ENCODE results near the gene NPHS1. TPM values are rescaled to one million over a fixed set of nuclear protein-coding genes. Genes with fewer than 3 reads are reported as not detected.

NPHS1 gene
- total and polyA plus RNA-seq, 7 experiments from 2014 or later: 0.30 to 0.51 TPM; not detected in 5

DNA sequence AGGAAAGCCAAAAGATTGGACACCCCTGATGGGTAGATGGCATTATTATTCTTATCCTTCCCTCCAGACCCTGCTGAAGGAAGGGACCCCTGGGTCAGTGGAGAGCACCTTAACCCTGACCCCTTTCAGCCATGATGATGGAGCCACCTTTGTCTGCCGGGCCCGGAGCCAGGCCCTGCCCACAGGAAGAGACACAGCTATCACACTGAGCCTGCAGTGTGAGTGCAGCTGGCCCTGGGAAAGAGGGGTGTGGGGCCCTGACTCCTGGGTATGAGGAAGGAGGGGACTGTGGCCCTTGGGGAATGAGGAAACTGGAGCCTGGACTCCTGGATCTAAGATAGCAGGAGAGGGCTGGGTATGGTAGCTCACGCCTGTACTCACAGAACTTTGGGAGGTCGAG lies 7.1 kb upstream of the NPHS1 start:
- Histone ChIP-seq H3K9me3 (ENCODE audit: control insufficient read depth in 2 of 3, low read length in 3 of 3) (no peaks in the 10 kb centered on the region), H3K27ac (ENCODE audit: low read depth, low read length) (no peak overlapping the region), H3K27me3 (ENCODE audit: control insufficient read depth in 2 of 2, insufficient read depth in 2 of 2, low read length in 2 of 2) (peaks cover 0 to 9% of the 10 kb centered on the region in 2 donors), H3K4me3 (ENCODE audit: low read length) (no peak overlapping the region), H3K4me1 (ENCODE audit: control insufficient read depth in 2 of 2, insufficient read depth in 2 of 2, low read length in 2 of 2) (peaks cover 3 to 5% of the 10 kb centered on the region in 2 donors), H3K36me3 (ENCODE audit: control insufficient read depth in 2 of 3, insufficient read depth in 3 of 3, low read length in 3 of 3) (no peaks in the 10 kb centered on the region)
- CTCF ChIA-PET: no interaction called here
- peaks cover 0 to 4% (median 0%) of the 10 kb centered on the region in 5 donors for H3K36me3 Mint-ChIP-seq
- POLR2A ChIA-PET: no interaction called here
- no peaks in the 10 kb centered on the region for H3K9me3 Mint-ChIP-seq
- no peak for DNase-seq
- no peak overlapping the region for H3K4me3 Mint-ChIP-seq
- H3K27me3 Mint-ChIP-seq: peaks cover 38 to 76% (median 49%) of the 10 kb centered on the region in 5 donors
- no peak overlapping the region for H3K27ac Mint-ChIP-seq
- peaks cover 0 to 18% (median 8%) of the 10 kb centered on the region in 7 donors for H3K4me1 Mint-ChIP-seq
- ATAC-seq: no peak
- intact Hi-C loops (cut with micrococcal nuclease): no loop called here

DNA sequence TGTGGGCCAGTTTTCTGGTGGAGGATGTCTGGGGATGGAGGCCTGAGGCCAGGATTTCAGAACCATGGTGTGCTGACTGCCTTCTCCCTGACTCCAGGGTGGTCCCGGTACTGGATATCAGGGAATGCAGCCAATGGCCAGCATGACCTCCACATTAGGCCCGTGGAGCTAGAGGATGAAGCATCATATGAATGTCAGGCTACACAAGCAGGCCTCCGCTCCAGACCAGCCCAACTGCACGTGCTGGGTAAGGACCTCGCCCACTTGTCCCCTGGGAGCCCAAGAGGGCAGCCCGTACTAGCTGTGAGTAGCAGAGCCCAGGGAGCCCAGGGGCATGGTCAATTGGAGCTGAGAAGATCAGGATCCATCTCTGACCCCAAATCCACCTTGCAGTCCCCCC lies 6.0 kb upstream of the NPHS1 start:
- CTCF ChIA-PET: no interaction called here
- Mint-ChIP-seq H3K36me3 (peaks cover 0 to 5% (median 0%) of the 10 kb centered on the region in 5 donors), H3K4me3 (peak overlapping the region in 5 of 10 donors; percentile 34 to 79 (median 37)), H3K9me3 (no peaks in the 10 kb centered on the region), H3K27me3 (peaks cover 40 to 80% (median 57%) of the 10 kb centered on the region in 5 donors), H3K27ac (no peak overlapping the region), H3K4me1 (peaks cover 0 to 18% (median 8%) of the 10 kb centered on the region in 7 donors)
- intact Hi-C loops (cut with micrococcal nuclease): no loop called here
- DNase-seq: no peak
- H3K36me3 ChIP-seq (ENCODE audit: control insufficient read depth in 2 of 3, insufficient read depth in 3 of 3, low read length in 3 of 3): no peaks in the 10 kb centered on the region
- no peaks in the 10 kb centered on the region for H3K9me3 ChIP-seq (ENCODE audit: control insufficient read depth in 2 of 3, low read length in 3 of 3)
- peaks cover 0 to 9% of the 10 kb centered on the region in 2 donors for H3K27me3 ChIP-seq (ENCODE audit: control insufficient read depth in 2 of 2, insufficient read depth in 2 of 2, low read length in 2 of 2)
- H3K27ac ChIP-seq (ENCODE audit: low read depth, low read length): no peak overlapping the region
- peaks cover 3 to 5% of the 10 kb centered on the region in 2 donors for H3K4me1 ChIP-seq (ENCODE audit: control insufficient read depth in 2 of 2, insufficient read depth in 2 of 2, low read length in 2 of 2)
- ATAC-seq: no peak
- no peak overlapping the region for H3K4me3 ChIP-seq (ENCODE audit: low read length)
- POLR2A ChIA-PET: no interaction called here

DNA sequence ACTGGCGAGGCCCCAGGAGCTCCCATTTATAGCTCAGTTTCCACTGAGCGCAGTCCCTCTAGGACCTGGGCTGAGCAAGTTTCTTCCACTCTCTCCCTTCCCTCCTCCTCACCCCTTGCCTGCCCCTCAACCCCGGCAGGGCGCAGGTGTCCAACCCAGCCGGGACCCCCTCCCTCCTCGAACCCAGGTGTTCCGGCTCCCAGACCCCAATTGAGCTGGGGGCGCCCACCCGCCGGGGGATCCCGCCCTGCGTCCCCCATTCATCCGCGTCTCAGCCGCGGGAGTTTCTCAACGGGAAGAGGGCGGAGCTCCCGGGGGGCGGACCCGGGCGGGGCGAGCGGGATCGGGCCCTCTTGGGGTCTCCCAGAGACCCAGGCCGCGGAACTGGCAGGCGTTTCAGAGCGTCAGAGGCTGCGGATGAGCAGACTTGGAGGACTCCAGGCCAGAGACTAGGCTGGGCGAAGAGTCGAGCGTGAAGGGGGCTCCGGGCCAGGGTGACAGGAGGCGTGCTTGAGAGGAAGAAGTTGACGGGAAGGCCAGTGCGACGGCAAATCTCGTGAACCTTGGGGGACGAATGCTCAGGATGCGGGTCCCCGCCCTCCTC lies 4.3 kb upstream of the NPHS1 start, which contains the start of gene KIRREL2:
Gene KIRREL2 (plus strand): TSS at position 366 of the 604 bp plus-strand sequence. CDS start 209 bp downstream, at position 575.
- intact Hi-C loops (cut with micrococcal nuclease): no loop called here
- H3K36me3 Mint-ChIP-seq: peaks cover 0 to 5% (median 0%) of the 10 kb centered on the region in 5 donors
- peaks cover 41 to 81% (median 60%) of the 10 kb centered on the region in 5 donors for H3K27me3 Mint-ChIP-seq
- Histone ChIP-seq H3K27ac (ENCODE audit: low read depth, low read length) (no peak within 1 kb of the TSS), H3K27me3 (ENCODE audit: control insufficient read depth in 2 of 2, insufficient read depth in 2 of 2, low read length in 2 of 2) (peaks cover 0 to 9% of the 10 kb centered on the region in 2 donors), H3K4me3 (ENCODE audit: low read length) (peak within 1 kb of the TSS; percentile 56), H3K9me3 (ENCODE audit: control insufficient read depth in 2 of 3, low read length in 3 of 3) (no peaks in the 10 kb centered on the region), H3K4me1 (ENCODE audit: control insufficient read depth in 2 of 2, insufficient read depth in 2 of 2, low read length in 2 of 2) (peaks cover 3 to 5% of the 10 kb centered on the region in 2 donors), H3K36me3 (ENCODE audit: control insufficient read depth in 2 of 3, insufficient read depth in 3 of 3, low read length in 3 of 3) (no peaks in the 10 kb centered on the region)
- ATAC-seq (peak; percentile 51), DNase-seq (peak in 5 of 9 donors; percentile 13 to 62 (median 20))
- ChIA-PET POLR2A (interaction anchor here (1.0 kb wide), 1 partner anchor 74 kb away, joined by 3 read pairs; no protein-coding TSS in a partner anchor), CTCF (interaction anchor here (0.6 kb wide), 1 partner anchor 348 kb away, joined by 3 read pairs; no protein-coding TSS in a partner anchor)
- no peaks in the 10 kb centered on the region for H3K9me3 Mint-ChIP-seq
- H3K4me1 Mint-ChIP-seq: peaks cover 0 to 20% (median 6%) of the 10 kb centered on the region in 7 donors
- H3K27ac Mint-ChIP-seq: peak within 1 kb of the TSS in 1 of 9 donors; percentile 52
- H3K4me3 Mint-ChIP-seq: peak within 1 kb of the TSS; percentile 73 to 89 (median 79)

DNA sequence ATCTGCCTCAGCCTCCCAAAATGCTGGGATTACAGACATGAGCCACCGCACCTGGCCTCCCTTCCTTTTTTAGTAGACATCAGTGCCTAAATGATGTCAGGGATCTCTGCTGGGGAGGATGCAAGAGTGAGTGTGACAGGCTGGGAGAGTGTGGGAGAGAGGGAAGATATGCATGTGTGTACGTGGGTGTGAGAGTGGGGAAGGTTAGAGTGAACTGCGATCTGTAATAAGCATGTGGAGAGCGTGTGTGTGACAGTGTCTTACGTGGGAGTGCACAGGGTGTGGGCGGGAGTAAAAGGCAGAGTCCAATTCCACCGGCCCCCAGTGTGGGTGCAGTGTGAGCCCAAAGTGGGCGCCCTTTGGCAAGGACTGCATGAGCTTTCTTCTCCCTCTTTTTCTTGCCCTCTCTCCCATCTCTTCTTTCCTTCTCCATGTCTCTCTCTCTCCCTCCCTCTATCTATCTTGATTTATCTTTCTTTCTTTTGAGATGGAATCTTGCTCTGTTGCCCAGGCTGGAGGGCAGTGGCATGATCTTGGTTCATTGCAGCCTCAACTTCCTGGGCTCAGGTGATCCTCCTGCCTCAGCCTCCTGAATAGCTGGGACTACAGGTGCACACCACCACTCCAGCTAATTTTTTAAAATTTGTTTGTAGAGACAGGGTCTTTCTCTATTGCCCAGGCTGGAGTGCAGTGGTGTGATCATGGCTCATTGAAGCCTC lies 893 bp upstream of the NPHS1 start:
- Histone ChIP-seq H3K27me3 (ENCODE audit: control insufficient read depth in 2 of 2, insufficient read depth in 2 of 2, low read length in 2 of 2) (peaks cover 0 to 7% of the 10 kb centered on the region in 2 donors), H3K4me1 (ENCODE audit: control insufficient read depth in 2 of 2, insufficient read depth in 2 of 2, low read length in 2 of 2) (peaks cover 3 to 5% of the 10 kb centered on the region in 2 donors), H3K4me3 (ENCODE audit: low read length) (no peak overlapping the region), H3K9me3 (ENCODE audit: control insufficient read depth in 2 of 3, low read length in 3 of 3) (no peaks in the 10 kb centered on the region), H3K36me3 (ENCODE audit: control insufficient read depth in 2 of 3, insufficient read depth in 3 of 3, low read length in 3 of 3) (no peaks in the 10 kb centered on the region), H3K27ac (ENCODE audit: low read depth, low read length) (no peak overlapping the region)
- no peak for DNase-seq
- CTCF ChIA-PET: no interaction called here
- peaks cover 0 to 5% (median 0%) of the 10 kb centered on the region in 5 donors for H3K36me3 Mint-ChIP-seq
- peaks cover 0 to 20% (median 6%) of the 10 kb centered on the region in 7 donors for H3K4me1 Mint-ChIP-seq
- POLR2A ChIA-PET: no interaction called here
- H3K27me3 Mint-ChIP-seq: peaks cover 29 to 66% (median 61%) of the 10 kb centered on the region in 5 donors
- H3K9me3 Mint-ChIP-seq: peaks cover 0 to 2% (median 0%) of the 10 kb centered on the region in 11 donors
- no peak overlapping the region for H3K4me3 Mint-ChIP-seq
- no peak for ATAC-seq
- no peak overlapping the region for H3K27ac Mint-ChIP-seq
- intact Hi-C loops (cut with micrococcal nuclease): no loop called here

DNA sequence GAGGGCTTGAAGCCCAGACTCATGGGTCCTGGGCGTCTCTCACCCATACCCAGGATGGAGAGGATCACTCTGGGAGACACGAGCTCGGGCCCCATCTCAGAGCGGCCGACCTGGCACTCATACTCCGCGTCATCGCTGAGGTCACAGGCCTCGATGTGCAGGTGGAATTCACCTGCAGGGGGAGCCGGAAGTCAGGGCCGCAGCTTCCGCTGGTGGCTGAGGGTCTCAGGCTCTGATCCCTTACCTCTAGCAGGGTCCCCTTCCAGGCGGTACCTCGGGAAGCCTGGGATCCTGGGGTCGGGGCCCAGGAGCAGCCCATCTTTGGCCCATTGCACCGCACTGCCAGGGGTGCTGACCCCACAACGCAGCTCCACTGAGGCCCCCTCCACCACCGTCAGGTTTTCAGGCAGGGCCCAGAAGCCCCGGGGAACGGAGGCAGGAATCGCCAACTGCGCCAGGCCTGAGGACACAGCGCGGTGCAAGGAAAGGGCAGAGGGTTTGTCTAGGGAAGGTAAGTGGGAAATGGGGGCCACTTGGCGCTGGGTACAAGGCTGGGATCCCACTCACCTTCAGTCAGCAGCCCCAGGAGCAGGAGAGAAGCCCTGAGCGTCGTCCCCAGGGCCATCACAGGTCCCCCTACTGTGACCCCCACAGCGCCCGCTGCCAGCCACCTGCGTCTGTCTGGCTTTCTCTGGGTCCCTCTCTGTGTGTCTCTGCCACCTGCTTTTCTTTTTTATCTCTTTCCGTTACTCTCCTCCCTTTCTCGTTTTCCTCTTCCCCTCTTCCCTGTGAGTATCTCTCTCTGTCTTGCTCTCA lies 883 bp downstream of the NPHS1 start:
- DNase-seq (no peak), ATAC-seq (peak; percentile 42)
- H3K27me3 Mint-ChIP-seq: peaks cover 35 to 77% (median 61%) of the 10 kb centered on the region in 5 donors
- H3K36me3 Mint-ChIP-seq: peaks cover 0 to 5% (median 0%) of the 10 kb centered on the region in 5 donors
- Histone ChIP-seq H3K27me3 (ENCODE audit: control insufficient read depth in 2 of 2, insufficient read depth in 2 of 2, low read length in 2 of 2) (peaks cover 0 to 10% of the 10 kb centered on the region in 2 donors), H3K4me3 (ENCODE audit: low read length) (no peak overlapping the region), H3K36me3 (ENCODE audit: control insufficient read depth in 2 of 3, insufficient read depth in 3 of 3, low read length in 3 of 3) (no peaks in the 10 kb centered on the region), H3K9me3 (ENCODE audit: control insufficient read depth in 2 of 3, low read length in 3 of 3) (no peaks in the 10 kb centered on the region), H3K27ac (ENCODE audit: low read depth, low read length) (no peak overlapping the region), H3K4me1 (ENCODE audit: control insufficient read depth in 2 of 2, insufficient read depth in 2 of 2, low read length in 2 of 2) (peaks cover 3 to 6% of the 10 kb centered on the region in 2 donors)
- H3K9me3 Mint-ChIP-seq: peaks cover 0 to 2% (median 0%) of the 10 kb centered on the region in 11 donors
- ChIA-PET CTCF (interaction anchor here (0.6 kb wide), 1 partner anchor 159 kb away, joined by 4 read pairs; no protein-coding TSS in a partner anchor), POLR2A (no interaction called here)
- H3K4me1 Mint-ChIP-seq: peaks cover 4 to 10% (median 5%) of the 10 kb centered on the region in 7 donors
- intact Hi-C loops (cut with micrococcal nuclease): no loop called here
- H3K4me3 Mint-ChIP-seq: no peak overlapping the region
- peak overlapping the region in 2 of 9 donors; percentile 10 to 49 for H3K27ac Mint-ChIP-seq

DNA sequence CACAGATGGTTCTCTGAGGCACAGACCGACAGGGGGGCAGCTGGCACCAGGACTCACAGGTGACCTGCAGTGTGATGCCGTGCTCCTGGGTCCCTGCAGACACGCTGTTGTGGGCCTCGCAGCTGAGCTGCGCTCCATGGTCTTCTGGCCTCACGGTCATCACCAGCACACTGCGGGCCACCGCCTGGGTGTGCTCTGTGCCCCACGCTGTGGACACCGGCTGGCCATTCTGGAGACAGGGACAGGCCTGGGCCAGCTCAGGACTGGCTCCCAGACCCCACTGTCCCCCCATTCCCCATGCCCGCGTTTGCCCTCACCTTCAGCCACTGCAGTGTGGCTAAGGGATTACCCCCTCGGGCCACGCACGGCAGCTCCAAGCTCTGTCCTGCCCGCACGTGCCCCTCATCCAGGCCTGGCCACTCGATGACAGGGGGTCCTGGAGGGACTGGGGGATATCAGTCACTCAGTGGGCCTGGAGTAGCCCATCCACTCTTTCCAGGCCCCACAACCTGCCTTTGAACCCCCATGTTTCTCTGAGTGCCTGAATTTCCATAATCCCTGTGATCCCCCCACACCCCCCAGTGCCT lies 3.3 kb downstream of the NPHS1 start:
- H3K36me3 Mint-ChIP-seq: peaks cover 0 to 8% (median 0%) of the 10 kb centered on the region in 5 donors
- DNase-seq (no peak), ATAC-seq (no peak)
- H3K4me1 Mint-ChIP-seq: peaks cover 11 to 25% (median 23%) of the 10 kb centered on the region in 7 donors
- H3K4me3 Mint-ChIP-seq: no peak overlapping the region
- Histone ChIP-seq H3K9me3 (ENCODE audit: control insufficient read depth in 2 of 3, low read length in 3 of 3) (no peaks in the 10 kb centered on the region), H3K4me3 (ENCODE audit: low read length) (no peak overlapping the region), H3K4me1 (ENCODE audit: control insufficient read depth in 2 of 2, insufficient read depth in 2 of 2, low read length in 2 of 2) (peaks cover 0 to 6% of the 10 kb centered on the region in 2 donors), H3K27me3 (ENCODE audit: control insufficient read depth in 2 of 2, insufficient read depth in 2 of 2, low read length in 2 of 2) (peaks cover 0 to 15% of the 10 kb centered on the region in 2 donors), H3K27ac (ENCODE audit: low read depth, low read length) (no peak overlapping the region), H3K36me3 (ENCODE audit: control insufficient read depth in 2 of 3, insufficient read depth in 3 of 3, low read length in 3 of 3) (no peaks in the 10 kb centered on the region)
- intact Hi-C loops (cut with micrococcal nuclease): no loop called here
- no peak overlapping the region for H3K27ac Mint-ChIP-seq
- POLR2A ChIA-PET: no interaction called here
- peaks cover 0 to 10% (median 0%) of the 10 kb centered on the region in 11 donors for H3K9me3 Mint-ChIP-seq
- CTCF ChIA-PET: no interaction called here
- peaks cover 43 to 80% (median 64%) of the 10 kb centered on the region in 5 donors for H3K27me3 Mint-ChIP-seq
